ENCODE results near the gene MAPK11.
A peak's percentile ranks its signal among the peaks of the same experiment; 100 is the strongest.

The MAPK11 gene

DNA sequence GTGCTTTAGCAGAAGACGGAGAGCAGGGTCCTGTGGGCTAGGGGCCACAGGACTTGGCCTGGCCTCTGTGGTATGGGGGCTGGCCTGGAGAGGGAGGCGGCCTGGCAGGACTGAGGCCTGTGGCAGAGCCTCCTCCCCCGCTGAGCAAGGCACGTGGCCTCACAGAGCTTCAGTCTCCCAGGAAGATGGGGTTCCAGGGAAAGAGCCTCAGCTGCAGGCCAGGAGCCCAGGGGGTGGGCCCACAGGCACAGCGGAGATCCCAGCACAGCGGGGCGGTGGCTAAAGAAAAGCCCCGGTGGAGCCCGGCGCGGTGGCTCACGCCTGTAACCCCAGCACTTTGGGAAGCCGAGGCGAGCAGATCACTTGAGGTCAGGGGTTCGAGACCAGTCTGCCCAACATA is 10.9 kb downstream of the MAPK11 start:
- DNase-seq = no peak

DNA sequence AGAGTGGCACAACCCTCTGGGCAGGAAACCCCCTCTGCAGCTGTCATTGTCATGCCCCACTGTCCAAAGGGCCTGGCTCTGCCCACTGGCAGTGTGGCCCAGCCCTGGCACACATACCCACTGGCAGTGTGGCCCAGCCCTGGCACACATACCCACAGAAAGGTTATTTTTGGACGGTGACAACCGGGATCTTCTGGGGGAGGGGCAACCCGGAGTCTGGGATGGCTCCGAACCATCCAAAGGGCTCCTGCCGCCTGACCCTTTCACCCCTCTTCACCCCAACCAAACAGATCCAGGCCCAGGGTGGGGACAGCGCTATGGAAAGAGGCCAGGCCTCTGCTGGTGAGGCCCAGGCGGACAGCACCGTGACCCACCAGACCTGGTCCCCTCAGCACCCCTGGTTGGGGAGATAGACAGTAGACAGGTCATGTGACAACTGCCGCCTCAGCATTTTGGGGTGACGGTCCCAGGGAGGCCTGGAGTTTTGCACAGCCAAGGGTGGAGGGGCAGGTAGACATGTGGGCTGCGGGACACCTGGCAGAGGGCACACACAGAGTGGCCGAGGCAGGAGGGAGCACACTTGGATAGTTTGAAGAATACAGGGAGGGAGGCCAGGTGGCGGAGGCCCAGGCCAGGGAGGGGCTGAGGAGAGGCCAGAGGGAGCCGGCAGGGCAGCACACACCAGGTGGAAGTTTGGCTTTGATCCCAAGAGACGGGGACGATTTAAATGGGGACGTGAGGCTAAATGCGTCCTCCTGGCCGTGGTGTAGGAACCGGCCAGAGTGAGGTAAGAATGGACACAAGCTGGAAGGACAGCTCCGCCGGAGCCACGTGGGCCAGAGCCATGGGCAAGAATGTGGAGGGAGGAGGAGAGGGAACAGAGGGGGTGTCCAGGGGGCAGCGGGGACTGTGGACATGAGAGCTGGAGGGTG is 11.6 kb downstream of the MAPK11 start:
- no peak for DNase-seq

DNA sequence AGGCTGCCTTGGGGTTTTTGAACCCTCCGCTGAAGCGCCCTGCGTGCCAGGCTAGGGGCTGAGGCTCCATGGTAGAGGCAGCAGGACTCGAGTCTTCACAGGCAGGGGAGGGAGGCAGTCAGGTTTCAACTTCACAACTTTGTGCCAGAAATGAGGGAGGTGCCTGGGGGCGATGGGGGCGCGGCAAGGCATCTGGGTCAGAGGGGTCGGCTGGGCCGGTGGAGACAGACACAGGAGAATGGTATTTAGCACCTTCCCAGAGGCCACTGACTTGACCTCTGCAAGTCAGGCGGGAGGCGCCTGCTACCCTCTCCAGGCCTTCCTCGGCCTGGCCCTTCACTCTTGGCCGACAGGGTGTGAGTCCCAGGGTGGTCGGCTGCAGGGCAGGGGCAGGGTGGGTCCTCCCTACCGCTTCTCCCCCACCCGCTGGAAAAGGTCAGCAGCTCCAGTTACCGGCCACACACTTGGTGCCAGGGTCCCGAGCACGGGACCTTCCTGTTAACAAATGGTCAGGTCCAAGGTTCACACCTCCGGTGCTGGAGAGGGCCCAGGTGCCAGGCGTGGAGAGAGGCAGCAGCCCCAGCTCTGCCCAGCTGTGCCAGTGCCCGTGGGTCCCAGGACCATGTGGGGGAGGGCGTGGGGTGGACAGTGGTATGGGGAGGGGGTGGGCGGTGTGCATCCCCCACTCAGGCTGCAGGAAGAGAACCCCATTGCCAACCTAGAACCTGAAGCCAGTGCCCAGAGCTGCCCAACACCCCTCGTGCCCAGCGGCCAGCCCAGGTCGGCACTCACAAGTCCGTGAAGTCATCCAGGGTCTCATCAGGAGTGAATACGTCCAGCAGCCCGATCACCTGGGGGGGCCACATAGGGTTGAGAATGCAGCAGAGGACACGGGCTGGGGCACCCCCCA is 12.5 kb downstream of the MAPK11 start:
- no peak for DNase-seq

DNA sequence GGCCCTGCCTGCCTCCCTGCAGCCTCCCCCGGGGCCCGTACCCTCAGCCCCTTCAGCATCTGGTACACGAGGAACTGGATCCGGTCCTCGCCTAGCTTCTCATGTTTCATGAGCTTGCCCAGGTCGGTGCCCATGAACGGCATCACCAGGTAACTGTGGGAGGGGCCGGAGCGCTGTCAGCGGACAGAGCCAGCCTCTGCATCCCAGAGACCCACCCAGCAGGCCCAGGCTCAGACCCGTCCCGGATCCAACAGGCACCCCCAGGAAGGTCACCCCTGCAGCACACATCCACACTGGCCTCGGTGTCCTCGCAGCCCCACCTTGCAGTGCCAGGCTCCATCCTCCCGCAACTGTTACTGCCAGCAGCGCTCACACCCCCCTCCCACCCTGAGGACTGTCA is 13.1 kb downstream of the MAPK11 start:
- no peak for DNase-seq

DNA sequence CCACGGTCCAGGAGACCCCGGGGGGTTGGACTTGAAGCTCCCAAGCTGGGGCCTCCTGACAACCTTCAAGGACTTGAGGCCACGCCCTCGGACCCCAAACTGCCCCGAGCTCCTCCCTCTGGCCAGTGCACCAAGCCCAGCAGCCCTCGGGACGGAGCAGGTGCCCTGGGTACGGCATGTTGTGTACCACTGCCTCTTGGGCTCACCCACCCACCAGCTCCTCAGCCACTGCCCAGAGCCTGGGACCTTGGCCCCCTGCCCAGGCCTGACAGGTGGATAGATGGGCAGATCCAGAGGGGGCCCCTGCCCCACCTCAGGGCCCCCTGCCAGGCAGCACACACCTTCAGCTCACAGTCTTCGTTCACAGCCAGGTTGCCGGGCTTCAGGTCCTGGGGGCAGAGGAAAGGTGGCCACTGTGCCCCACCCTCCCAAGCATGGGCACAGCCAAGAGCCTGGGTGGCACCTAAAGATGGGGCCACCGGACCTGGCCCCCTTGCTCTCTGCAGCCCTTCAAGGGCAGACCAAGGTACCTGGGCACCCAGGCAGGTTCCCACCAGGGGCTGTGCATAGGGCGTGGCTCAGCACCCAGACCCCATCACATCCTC is 13.8 kb downstream of the MAPK11 start:
- DNase-seq = no peak

DNA sequence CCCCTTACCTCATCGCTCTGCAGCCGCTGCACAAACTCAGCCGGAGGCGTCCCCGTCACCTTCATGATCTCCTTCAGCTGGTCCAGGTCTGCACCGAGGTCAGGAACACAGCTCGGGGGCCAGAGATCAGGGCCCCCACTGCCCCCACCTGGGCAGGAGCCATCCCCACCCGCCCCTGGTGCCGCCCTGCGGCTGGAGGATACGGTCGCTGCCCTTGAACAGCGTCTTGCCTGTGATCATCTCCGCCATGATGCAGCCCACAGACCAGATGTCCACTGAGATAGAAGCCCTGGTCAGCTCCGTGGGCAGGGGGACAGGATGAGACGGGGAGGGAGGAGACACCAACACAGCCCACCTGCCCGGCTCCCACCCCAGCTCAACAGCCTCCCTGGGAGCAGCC is 14.6 kb downstream of the MAPK11 start:
- no peak for DNase-seq

DNA sequence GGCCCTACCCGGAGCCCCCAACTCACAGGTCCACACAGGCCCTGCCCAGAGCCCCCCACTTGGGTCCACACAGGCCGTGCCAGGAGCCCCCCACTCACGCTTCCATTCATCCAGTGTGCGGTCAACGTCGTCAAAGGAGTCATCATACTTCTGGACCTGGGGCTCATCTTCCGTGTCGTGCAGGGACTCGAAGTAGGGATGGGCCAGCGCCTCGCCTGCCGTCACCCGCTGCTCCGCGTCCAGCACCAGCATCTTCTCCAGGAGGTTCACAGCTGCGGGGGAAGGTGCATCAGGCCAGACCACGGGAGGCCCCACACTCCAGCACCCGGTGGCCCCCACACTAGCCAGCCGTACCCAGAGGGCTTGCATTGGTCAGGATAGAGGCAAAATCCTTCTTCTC is 15.1 kb downstream of the MAPK11 start:
- DNase-seq = no peak

DNA sequence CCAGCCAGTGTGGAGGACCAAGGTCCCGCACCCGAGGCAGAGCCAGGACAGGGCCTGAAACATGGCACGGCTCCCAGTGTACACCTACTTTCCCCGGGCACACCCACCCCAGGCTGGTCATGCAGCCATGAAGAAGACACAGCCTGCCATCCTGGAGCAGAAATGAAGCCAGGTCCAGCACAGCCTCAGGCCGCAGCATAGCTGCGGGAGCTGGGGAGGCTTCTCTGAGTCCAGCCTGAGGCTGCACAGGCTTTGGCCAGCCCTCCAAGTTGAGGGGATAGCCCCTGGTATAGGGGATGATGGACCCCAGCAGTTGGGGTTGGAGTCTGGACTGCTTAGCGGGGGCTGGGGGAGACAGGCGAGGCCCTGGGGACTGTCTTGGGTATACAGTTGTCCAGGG is 16.2 kb downstream of the MAPK11 start:
- no peak for DNase-seq

DNA sequence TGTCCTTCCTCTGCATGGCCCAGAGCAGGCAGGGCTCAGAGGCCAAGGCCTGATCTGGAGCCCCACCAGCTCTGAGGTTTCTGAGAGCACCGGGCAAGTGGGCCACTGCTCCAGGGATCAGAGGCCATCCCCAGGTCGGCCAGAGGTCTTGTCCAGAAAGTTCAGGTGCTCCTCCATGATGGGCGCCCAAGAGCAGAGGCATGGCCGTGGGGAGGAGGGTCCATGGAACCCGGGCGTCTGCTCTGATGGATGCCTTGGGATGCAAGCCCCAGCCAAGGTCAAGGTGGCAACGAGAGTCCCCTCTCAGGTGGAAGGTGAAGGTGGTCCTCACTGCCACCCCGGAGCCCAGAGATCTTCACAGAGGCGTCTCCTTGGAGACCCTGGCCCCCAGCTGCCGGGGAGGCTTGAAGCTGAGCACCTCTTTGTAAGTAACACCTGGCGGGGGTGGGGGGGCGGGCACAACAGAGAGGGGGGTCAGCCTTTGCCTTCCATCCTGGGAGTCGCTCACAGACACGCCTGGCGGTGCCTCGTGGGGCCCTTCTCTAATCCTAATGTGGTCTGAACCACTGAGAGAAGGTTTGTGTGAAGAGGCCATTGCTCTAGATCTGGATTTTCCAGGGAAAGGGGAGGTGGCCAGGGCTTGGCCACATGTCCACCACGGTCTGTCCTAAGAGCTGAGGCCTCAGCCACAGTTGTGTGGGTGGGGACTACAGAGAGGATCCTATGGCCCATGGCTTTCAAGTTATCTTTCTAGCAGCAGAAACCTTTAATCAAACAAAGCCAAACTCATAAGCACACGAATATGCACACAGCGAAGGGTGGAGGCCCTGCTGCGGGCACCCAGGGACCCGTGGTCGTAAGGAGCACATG is 16.9 kb downstream of the MAPK11 start:
- no peak for DNase-seq

DNA sequence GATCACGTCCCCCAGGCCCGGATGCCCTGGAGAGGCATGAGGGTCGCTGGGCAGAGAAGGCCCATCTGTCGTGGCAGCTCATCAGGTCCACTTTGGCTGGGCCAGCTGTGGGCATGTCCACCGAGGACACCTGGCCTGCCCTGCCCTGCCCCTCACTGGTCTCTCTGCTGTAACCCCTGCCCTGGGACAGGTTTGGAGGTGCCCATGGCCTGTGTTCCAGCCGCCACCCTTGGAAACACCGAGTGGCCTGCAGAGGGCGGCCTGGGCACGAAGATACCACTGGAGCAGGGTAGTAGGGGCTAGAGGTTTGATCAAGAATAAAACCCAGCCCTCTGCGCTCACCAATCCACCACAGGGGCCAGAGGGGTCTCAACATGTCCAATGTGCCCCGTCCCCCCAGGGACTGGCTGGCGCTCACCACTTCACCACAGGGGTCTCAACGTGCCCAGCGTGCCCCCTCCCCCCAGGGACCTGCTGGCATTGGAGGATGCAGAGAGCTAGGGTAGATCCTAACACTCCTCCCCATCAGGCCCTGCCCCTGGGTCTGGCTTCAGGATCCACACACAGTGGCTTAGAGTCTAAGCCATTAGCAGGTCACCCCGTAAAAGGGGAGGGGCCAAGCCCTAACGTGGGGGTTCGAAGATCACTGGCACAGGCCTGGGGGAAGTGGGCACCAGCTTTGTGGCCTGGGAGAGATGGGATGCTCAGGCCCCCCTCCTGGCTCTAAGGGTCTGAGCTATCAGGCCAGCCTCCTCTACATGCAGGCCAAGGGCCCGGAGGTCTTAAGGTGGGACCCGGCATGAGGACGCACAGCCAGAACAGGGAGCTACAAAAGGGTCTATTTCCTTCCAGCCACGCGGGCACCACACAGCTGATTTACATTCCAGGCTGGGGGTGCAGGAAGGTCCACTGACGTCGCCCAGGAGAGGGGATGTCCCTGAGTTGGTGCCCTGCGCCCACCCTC is 17.8 kb downstream of the MAPK11 start:
- DNase-seq = no peak

DNA sequence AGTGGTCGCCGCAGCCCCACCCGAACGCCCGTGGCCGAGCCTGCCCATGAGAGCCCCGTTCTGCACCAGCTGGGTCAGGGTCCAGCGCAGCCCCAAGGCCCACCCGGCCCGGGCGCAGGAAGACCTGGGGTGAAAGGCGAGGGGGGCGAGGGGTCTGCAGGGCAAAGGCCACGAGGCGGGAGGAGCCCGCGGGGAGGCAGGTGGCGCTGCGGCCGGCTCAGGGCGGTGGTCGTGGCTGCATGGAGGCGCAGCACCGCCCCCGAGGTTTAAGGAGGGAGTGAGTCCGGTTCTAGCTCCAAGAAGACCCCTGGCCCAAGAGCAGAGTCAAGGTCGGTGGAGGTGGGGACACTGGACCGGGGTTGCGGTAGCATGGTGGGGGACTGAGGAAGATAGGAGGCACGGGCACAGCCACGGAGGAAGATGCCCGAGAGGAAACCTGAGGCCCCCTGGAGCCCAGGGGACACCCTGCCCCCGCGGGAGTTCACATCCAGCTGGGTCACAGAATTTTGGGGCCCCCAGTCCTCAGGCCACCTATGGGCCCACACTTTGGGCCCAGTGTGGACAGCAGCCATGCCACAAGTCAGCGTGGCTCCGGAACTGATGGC is 18.6 kb downstream of the MAPK11 start:
- no peak for DNase-seq

DNA sequence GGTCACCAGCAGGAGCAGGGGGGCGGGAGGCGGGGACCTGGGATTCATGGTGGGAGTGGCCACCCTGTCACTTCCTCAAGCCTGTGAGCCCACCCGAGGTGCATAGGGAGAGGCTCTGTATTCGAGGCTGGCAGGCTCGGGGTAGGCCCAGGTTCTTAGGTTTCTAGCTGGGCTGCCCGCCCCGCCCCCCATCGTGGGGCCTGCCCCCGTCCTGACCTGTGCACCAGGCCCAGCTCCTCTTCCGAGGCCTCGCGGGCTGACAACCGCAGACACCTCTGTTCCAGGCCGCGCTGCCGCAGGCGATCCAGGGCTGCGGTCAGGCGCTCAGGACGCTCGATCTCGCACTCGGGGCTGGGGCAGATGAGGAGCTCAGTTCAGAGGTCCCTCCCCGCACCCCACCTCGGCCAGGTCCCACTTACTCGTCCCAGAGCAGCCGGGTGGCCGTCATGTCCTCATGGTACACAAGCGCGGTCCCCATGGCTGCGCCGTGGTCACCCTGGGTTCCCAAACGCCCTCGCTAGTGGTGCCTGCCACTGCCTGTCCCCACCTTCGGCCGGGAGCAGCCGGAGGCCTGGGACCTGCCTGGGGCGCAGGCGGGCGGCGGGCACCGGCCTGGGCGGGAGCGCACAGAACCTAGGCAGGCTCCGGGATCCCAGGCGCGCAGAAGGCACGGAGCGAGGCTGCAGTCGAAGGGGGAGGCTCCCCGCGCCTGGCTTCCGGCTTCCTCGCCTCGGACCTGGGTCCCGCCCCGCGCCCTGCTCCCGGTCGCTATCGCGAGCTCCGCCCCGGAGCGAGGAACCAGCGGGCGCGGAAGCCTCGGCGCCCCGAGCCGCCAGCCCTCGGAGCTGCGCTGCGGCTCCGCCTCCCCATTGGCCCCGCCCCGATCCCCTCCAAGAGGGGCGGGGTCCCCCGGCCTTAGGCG is 19.4 kb downstream of the MAPK11 start, which contains the start of gene HDAC10:
Gene HDAC10 (minus strand): TSS at position 711 of the 922 bp plus-strand sequence. CDS start 233 bp downstream, at position 478.
- peak; percentile 63 for DNase-seq

DNA sequence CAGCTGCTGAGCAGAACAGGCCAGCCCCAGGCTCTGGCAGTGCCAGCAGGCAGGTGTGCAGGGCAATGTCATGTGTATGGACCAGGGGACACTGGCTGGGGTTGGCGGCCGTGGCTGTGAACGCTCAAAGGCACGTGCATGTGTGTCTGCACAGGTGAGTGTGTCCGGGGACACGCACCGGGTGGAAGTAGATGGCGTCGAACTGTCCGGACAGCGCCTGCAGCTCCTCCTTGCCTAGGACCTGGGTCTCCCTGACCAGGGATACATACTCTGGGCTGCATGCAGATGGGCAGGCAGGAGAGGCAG is 20.0 kb downstream of the MAPK11 start:
- no peak for DNase-seq

DNA sequence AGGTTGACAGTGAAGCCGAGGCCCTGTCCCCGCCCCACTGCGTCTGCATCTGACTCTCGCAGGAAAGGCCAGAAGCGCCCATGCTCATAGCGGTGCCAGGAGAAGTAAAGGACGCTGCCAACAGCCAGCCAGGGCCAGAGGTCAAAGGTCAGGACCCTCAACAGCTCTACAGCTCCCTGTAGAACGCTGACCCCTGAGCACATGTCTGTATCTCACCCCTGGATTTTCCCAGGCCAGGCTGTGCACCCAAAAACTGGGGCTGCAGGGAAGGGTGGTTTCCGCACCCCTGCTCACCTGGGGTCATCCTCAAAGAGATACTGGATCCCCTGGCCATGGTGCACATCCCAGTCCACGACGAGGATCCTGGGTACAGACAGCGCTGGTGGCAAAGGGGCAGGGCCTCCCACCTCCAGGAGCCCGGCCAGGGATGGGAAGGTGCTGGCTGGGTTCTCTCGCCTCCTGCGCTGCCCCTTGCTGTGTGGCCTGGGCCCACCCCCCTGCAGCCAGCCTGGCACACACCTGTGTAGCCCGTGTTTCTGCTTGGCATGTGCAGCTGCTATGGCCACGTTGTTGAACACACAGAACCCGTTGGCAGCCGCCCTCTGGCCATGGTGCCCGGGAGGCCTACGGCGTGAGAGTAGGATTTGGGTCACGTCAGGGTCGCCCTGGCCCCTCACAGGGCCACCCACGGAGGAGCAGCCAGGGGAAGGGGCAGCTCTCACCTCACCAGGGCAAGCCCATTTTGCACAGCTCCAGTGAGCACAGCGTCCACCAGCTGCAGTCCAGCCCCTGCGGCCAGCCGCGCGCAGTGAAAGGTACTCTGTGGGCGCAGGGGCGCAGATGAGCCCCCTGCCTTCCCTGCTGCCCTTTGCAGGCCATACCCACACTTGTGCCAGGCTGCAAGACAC is 20.6 kb downstream of the MAPK11 start:
- DNase-seq = no peak

DNA sequence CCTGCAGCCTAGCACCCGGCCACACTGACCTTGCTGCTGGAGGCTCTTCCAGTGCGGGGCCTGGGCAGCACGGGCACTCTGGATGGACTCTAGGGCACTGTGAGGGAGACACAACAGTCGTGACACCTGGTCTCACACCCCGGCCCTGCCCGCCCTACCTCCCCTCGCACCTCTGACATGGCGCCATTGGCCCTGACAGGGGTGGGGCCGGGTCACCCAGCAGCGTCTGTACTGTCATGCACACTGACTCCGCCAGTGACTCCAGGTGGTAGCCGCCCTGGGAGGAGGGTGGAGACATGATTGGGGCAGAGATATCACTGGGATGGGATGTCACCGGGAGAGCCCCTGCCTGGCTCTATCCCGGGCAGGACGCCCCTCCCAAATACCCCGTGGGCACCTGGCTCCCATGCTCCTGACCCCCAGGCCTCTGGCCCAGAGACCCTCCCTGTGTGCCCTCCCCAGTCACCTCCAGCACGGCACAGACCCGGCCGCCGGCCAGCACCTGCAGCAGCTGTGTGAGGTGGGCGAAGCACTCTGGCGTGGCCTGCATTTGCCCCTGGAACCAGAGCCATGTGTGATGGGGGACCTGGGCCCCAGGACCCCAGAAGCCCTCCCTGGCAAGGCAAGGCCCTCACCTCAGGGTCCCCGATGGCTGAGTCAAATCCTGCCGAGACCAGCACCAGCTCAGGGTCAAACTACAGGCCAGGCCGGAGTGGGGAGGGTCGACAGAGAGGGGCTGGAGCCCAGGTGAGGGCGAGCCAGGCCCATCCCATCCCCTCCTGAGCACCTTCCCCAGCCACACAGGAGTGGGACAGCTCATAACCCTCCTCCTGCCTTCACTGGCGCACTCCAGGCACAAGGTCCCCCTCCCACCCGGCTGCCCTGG is 21.7 kb downstream of the MAPK11 start:
- DNase-seq = no peak

DNA sequence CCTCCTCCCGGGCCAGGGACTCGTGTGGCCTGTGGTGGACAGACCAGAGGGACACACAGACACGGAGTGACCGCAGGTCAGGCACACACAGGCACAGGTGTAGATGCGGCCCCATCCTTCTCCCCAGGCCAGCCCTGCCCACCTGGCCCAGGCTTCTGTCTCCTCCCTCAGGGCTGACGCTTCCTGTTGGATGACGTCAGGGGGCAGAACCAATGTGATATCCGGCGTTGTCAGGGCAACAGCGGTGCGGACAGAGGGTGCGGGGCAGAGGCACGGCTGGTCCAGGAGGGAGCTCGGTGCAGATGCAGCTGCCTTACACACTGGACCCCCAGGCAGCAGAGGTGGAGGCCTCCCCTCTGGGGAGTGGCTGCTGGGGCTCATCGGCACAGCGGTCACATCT is 22.4 kb downstream of the MAPK11 start:
- peak; percentile 64 for DNase-seq

Measured in NCI-H2227 treated with DMSO at 0.1 percent for 48 hours (cell line).